GM12891 (cell line): Measurements from ENCODE around the gene CBX2.

Experiments used
- DNase-seq: peaks from one replicate; pipeline ENCODE4 v3.0.0; 2011; ENCODE audit warnings: low spot score; ENCODE audit not compliant: insufficient read length
- FAIRE-seq: peaks from 2 replicates; lab custom pipeline; 2011; peaks lifted over from hg19 to GRCh38; lab: Jason Lieb, UNC
- PAX5 ChIP-seq: IDR thresholded peaks from 2 replicates; pipeline ENCODE4 v1.6.1; 2011; ENCODE audit warnings: low read length, moderate library complexity, mild to moderate bottlenecking; ENCODE audit not compliant: insufficient read depth, severe bottlenecking
- POLR2A ChIP-seq: IDR thresholded peaks from 2 replicates; pipeline ENCODE4 v1.6.1; 2011; ENCODE audit warnings: low read depth, low read length, control low read depth
- POLR2AphosphoS5 ChIP-seq: IDR thresholded peaks from 2 replicates; pipeline ENCODE4 v1.6.1; 2011; ENCODE audit warnings: low read depth, low read length, control low read depth
- POU2F2 ChIP-seq: IDR thresholded peaks from 2 replicates; pipeline ENCODE4 v1.6.1; 2011; ENCODE audit warnings: low read depth, mild to moderate bottlenecking, control low read depth, low read length, moderate library complexity
- SPI1 ChIP-seq: IDR thresholded peaks from 2 replicates; pipeline ENCODE4 v1.6.1; 2011; ENCODE audit warnings: low read depth, low read length, control low read depth
- TAF1 ChIP-seq: IDR thresholded peaks from 2 replicates; pipeline ENCODE4 v1.6.1; 2011; ENCODE audit warnings: low read depth, low read length, control low read depth

CBX2 gene

DNA sequence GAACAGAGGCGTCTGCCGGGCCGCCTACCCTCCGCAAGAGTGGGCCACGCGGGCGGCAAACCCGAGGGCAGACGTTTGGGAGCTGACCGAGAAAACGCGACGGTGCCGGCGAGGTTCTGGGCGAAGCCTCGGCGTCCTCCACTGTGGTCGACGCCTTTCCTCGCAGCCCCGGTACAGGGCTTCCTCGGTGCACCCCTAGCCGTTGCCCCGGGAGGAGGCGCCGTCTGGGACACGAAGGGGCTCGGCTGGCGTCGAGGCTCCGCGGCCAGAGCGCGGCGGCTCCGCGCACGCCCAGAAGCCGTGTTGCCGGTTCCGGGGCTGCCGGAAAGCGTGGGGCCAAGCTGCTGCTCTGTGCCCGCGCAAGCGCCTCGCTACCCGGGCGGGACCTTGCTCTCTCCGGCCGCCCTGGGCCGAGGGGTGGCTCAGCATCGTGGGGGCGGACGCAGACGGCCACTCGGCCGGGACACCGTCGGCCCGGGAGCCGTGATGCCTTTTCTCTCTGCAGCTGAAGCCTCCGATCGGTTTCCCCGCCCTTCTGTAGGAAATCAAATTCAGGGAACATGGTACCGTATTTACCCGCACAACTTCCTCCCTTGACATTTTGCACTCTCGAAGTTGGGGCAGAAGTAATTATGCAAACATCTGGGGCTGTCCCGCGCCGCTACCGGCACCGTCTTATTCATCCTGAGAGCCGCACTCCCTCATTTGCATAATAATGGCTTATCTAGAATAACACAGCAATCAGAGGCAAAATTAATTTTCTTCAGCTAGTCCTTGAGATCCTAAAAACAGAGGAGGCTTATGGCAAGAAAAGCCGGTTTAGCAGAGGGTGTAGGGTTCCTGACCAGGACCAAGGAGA is 26.3 kb downstream of the CBX2 start:
- TF ChIP-seq POLR2A (no peak), PAX5 (no peak), POU2F2 (peak; percentile 100), SPI1 (peak; percentile 67)
- FAIRE-seq (peak; percentile 89), DNase-seq (no peak)

DNA sequence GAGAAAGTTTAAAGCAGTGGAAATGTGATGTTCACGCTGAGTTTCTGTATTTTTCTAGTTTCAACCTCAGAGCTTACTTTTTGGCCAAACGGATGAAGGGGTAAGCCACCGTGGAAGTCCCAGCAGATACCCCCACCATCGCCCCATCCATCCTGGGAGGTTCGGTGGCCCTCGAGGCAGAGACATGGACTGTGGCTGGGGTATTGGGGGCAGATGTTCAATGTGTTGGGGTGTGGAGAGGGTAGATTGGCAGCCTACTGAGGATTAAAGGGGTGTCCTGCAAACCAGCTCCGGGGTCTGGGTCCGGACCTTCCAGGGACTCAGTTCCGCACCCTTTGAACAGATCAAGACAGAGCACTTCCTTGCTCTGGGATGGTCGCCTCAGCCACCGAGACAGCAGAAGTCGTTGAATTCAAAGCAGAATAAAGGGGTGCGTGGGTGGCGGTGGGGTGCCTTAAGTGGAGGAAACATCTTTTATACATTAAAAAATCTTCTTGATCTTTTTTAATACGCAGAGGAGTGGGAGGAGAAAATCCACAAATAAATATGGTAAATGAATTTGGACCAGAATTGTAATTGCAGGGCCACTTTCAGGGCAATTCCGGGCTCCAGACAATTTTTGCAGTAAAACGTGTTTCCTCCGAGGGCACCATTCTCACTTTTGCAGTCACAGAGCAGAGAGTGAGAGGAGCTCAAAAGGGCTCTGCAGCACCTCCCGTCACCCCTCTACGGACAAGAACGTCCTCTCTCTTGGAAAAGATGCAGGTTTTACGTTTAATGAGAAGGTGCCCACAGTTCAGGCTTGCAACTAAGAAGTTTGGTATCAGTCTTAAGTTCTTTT is 27.1 kb downstream of the CBX2 start:
- no peak for DNase-seq
- TF ChIP-seq SPI1: peak; percentile 28; the same call in 1 of the 2 replicates
- TF ChIP-seq TAF1: no peak
- peak; percentile 47 for FAIRE-seq

DNA sequence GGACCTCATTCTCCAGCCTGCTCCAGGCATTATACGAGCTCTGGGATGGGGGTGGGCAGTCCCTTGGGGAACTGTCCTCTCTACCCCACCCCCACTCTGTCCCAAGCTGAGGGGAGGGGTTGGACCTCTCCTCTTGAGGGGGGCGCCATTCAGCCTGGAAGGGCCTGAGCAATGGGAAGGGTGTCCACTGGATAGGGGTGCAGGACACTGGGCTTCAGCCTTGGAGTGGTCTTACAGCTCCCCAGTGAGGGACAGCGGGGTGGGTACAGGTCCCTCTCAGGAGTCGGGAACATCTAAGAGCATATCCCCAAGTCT is 28.5 kb downstream of the CBX2 start:
- TF ChIP-seq TAF1: no peak
- no peak for TF ChIP-seq POLR2A
- no peak for TF ChIP-seq POLR2AphosphoS5
- no peak for TF ChIP-seq POU2F2
- no peak for TF ChIP-seq PAX5
- TF ChIP-seq SPI1: no peak
- DNase-seq (no peak), FAIRE-seq (no peak)

DNA sequence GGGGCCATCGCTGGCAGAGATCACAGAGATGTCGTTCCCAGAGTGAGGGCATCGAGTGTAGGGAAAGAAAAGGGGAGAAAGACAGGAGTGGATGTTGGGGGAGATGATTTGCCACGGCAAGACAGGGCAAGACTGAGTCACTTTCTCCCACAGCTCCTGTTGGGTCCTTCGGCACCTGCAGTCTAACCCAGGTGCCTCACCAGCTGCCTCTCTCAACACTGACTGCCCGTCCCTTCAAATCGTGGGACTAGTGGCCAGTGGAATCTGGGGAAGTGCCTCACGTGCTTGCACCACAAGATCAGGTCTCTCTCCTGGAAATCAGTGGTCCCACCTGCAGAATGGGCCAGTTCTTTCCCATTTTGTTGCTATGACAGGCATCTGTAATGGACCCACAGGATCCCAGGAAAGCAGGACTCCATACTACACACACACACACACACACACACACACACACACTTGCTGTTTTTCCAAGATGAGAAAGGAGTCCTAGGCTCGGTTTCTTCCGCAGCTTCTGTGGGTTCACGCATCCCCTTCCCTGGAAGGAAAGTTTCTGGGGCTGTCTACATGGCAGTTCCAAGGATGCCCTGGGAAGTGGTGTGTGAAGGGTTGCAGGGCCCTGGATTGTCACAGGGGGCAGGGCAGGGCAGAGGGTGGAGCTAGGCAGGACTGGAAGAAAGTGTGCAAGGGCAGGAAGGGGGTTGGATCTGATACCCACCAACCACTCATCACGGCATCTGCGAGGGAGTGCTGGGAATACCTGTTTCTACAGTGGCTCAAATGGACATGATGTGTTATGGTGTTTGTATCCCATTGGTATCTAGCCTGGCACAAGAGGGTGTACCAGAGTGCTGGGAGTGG is 29.1 kb downstream of the CBX2 start:
- TF ChIP-seq POU2F2 (no peak), PAX5 (no peak), POLR2A (no peak), SPI1 (no peak), POLR2AphosphoS5 (no peak), TAF1 (no peak)
- FAIRE-seq (no peak), DNase-seq (no peak)

DNA sequence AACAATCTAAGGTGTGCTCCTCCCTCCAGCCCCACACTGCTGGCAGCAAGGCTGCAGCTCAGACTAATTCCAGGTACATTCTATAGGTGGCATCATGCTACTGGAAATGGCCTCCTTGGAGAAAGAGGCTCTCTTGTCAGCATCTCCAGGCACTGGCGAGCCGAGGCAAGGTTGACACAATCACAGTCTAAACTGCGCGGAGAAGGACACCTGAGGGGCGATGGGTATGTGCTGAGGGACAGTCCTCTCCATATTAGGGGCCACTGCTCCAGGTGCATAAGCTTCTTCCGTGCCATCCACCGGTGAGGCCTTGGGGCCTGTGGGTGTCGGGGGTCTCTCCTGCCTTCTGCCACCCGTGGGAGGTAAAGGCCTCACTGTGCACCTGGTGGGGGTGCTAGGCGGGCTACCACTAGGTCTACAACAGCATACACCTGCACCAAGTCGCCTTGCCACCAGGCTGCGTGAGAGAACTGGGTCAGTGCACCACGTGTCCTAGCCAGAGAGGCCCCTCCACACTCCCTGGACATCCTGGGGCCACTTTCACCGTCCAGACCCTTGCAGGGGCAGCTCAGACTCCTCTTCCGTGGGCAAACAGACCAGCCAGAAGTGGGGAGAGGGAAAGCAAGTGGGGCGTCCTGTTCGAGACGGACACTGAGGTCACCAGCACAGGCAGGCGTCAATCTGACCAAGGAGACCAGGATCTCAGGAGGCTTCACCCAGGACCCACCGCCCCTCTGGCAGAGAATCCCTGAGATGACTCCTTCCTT is 31.0 kb downstream of the CBX2 start:
- DNase-seq: no peak
- no peak for TF ChIP-seq TAF1
- no peak for TF ChIP-seq SPI1
- TF ChIP-seq POLR2A: no peak
- no peak for TF ChIP-seq PAX5
- TF ChIP-seq POU2F2: no peak
- no peak for TF ChIP-seq POLR2AphosphoS5
- FAIRE-seq: peak; percentile 89

DNA sequence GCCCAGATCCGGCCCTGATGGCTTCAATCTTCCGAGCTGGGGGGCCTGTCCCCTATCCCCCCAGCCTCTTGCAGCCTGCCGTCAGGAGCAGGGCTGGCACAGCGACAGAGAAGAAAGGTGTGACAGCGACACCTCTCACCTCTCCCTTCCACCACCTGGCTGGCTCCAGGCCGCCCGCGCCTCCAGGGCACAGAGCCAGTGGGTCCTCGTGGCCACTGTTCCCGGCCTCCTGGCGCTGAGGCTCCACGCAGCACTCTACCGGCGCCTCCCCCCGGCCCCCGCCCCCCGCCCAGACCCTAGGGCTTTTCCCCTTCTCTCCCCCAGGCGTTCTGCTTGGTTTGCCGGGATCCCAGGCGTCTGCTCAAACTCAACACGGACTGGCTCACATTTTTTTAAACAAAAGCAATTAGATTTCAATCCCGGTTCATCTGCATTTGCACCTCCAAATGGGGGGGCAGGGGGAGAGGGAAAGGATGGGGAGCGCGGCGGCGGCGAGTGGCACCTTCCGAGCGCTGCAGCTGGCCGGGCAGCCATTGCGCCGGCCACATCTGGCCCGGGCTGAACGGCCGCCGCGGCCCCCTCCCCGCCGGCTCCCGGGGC is 31.7 kb downstream of the CBX2 start:
- no peak for TF ChIP-seq SPI1
- no peak for TF ChIP-seq POLR2AphosphoS5
- TF ChIP-seq POLR2A: no peak
- TF ChIP-seq TAF1: no peak
- TF ChIP-seq PAX5: no peak
- FAIRE-seq (no peak), DNase-seq (no peak)

DNA sequence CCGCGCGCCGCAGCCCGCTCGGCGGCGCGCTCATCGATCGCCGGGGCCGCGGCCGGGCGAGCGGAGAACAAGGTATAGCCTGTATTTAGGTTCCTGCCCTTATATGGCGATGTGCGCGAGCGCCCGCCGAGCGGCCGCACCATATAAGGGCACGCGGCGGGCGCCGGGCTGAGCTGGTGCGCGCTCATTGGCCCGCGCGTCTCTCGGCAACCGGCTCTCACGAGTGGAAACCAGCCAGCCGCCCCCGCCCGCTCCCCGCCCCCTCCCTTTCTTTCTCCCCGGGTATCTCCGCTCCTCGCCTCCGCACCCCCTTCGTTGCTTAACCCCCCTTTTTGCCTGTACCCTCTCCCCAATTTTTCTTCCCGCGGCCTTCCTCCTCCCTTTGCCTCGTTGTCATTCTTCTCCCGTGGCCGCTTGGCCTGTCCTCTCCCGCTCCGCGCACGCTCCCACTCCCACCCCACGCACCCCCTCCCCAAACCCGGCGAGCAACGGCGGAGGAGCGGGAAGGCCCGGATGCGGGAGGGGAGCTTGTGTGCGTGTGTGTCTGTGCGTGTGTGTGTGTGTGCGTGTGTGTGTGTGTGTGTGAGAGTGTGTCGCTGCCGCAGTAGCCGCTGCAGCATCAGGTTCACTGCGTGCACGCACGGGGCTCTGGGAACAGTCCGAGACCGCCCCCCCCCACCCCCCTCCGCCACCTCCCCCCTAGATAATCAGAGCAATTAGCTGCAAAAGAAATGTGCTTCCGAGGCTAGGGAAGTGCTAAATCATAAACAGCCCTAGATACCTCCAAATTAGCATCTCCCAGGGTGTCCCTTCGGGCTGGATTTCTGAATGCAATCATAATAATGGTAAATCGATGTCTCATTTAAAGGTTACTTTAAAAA is 32.4 kb downstream of the CBX2 start:
- FAIRE-seq (peak; percentile 92), DNase-seq (peak; percentile 89)
- TF ChIP-seq POLR2AphosphoS5: no peak

DNA sequence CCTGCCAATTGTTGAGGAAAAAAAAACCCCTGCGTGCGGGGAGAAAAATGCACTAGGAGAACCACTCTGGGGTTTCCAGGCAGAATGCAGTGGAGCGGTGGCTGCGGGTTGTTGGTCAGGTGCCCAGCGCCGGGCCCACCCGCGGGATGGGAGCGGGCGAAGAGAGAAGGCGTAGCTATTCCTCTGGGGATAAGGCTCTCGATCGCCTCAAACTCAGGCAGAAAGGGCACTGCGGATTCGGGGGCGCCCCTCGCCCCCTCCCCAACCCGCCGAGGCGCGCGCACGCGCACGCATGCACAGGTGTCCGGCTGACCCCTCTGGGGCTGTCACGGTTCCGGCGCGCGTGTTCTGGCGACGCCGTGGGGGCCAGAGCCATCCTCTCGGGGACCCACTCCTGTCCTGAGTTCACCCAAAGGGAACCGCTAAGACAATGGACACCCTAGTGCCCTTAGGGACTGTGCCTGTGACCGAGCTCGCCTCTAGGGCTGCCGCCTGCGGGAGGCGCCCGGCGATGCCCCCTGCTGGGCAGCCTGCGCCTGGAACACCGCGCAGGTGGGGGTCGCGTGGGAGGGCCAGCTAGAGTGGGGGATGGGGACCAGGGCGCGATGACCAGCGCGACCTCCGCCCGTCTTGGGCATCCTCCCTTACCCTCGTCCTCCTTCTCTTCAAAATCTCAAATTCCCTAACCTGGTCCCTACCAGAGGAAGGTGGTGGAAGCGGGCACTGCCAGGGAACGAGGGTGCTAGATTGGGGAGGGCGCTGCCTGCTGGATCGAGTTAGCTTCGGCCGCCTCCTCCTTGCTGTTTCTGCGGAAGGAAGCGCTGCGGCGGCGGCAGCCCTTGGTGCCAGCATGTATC is 33.3 kb downstream of the CBX2 start:
- FAIRE-seq (peak; percentile 82), DNase-seq (no peak)
- TF ChIP-seq POU2F2 (no peak), POLR2A (no peak), TAF1 (no peak), SPI1 (no peak), POLR2AphosphoS5 (no peak), PAX5 (no peak)
